SK-N-MC (cell line): ENCODE measurements around the gene PRICKLE2.

Experiments used
- EZH2 ChIP-seq: fragments of 200-600 bp; sonication (generic); IDR thresholded peaks from one replicate; pipeline ENCODE4 v1.6.1; 2017; ENCODE audit warnings: antibody characterized with exemption
- FOXP2 ChIP-seq: optimal IDR thresholded peaks from 2 replicates; pipeline ENCODE3; 2011; ENCODE audit warnings: mild to moderate bottlenecking, moderate library complexity; ENCODE audit not compliant: insufficient read depth; ENCODE audit errors: extremely low read length, control extremely low read depth
- POLR2AphosphoS5 ChIP-seq: IDR thresholded peaks from 2 replicates; pipeline ENCODE4 v1.6.1; 2012; ENCODE audit warnings: mild to moderate bottlenecking, low read depth, low read length, borderline replicate concordance

DNA sequence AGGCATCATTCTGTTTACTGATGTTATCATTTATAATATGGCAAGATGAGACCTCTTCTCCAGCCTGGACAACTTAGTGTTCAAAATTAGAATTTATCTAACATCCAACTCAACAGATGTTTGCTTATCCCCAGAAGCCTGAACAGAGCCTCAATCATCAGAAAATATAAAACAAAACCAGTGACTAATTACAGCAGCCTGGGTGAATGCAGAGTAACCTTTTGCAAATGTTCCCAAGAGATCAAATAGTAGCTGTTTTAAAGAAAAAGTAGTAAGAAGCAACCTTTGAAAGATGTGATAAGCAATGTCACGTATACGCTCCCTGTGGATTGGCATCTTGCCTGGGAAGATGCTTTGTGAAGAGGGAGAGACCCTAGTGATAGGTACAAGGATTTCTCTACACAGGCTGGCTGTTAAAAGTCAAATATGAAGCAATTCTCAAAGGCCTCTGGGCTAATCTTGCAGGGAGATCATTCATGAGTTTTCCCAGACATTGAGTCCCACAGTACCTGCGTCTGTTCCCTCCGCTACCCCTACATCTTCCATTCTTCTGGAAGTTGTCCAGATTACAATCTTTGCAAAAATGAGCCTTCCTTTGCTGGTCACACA lies 39.3 kb upstream of the PRICKLE2 start:
- TF ChIP-seq EZH2: no peak
- no peak for TF ChIP-seq FOXP2
- TF ChIP-seq POLR2AphosphoS5: no peak
